Ovary (tissue), 9 donors: ENCODE results near the gene CYSRT1. TPM values are rescaled to one million over a fixed set of nuclear protein-coding genes. Genes with fewer than 3 reads are reported as not detected.
A peak's percentile ranks its signal among the peaks of the same experiment; 100 is the strongest.

ENCODE experiments used
- DNase-seq, 5 donors: peaks; one replicate each; pipeline ENCODE4 v3.0.0-alpha.2; 2019 to 2020
- H3K27ac ChIP-seq, 2 donors: fragments of 200-600 bp; one replicate each; pipeline versions ENCODE4 v1.5.1 to v1.8.0; 2019 to 2022
- H3K27me3 ChIP-seq: fragments of 200-600 bp; one replicate; pipeline ENCODE4 v1.8.0; 2022
- H3K36me3 ChIP-seq: fragments of 200-600 bp; sonication (generic); one replicate; pipeline ENCODE4 v1.5.1; 2019
- H3K4me1 ChIP-seq: one replicate; pipeline ENCODE4 v1.8.1; 2013; ENCODE audit warnings: mild to moderate bottlenecking, moderate library complexity; ENCODE audit not compliant: insufficient read depth
- H3K4me3 ChIP-seq: fragments of 200-600 bp; sonication (generic); one replicate; pipeline ENCODE4 v1.5.1; 2017
- H3K9me3 ChIP-seq, 2 donors: fragments of 200-600 bp in 1 of 2; sonication (generic) in 1 of 2; one replicate each; pipeline versions ENCODE4 v1.5.1 to v1.8.1; 2013 to 2019; ENCODE audit warnings: mild to moderate bottlenecking in 1 of 2, moderate library complexity in 1 of 2
- CTCF ChIP-seq, 3 donors: fragments of 450-650 bp in 2 of 3; fragments of 200-600 bp in 1 of 3; IDR thresholded peaks; one replicate each; pipeline versions ENCODE4 v1.5.1 to v1.8.0; 2016 to 2022; ENCODE audit warnings: antibody characterized with exemption in 3 of 3, mild to moderate bottlenecking in 1 of 3
- EP300 ChIP-seq: sonication (generic); formaldehyde crosslinking; IDR thresholded peaks from one replicate; pipeline ENCODE4 v1.6.1; 2017; ENCODE audit warnings: antibody characterized with exemption
- POLR2A ChIP-seq: fragments of 450-650 bp; IDR thresholded peaks from one replicate; pipeline ENCODE4 v1.6.1; 2017; ENCODE audit warnings: antibody characterized with exemption, mild to moderate bottlenecking, moderate library complexity
- WGBS, 3 donors: extraction: QIAGEN DNeasy Blood & Tissue Kit in 1 of 3; methylation state at CpG; one replicate each; pipeline versions ENCODE4 v1.1.5 to v1.1.7; 2013 to 2017; 5-methylcytosine and 5-hydroxymethylcytosine counted together
- intact Hi-C, 4 donors: fragments of 100-400 bp; cut with DNase I; formaldehyde crosslinking; loops; one replicate each; pipeline versions ENCODE4 v1.11.0 to v1.15.1; 2022 to 2023
- polyA plus RNA-seq, 2 donors: library from polyadenylated mRNA; stranded (reverse); fragments of 200-250 nt in 1 of 2; fragments of 350-450 nt in 1 of 2; fragmentation: Illumina TruSeq in 1 of 2; extraction: RNeasy Lipid Tissue Mini Kit (QIAGEN cat#74804) in 1 of 2; gene quantifications; one replicate each; pipeline ENCODE4 v1.2.3, GENCODE V29; 2013 to 2014
- total RNA-seq, 7 donors: library from RNA; depleted of rRNA in 2 of 7; stranded (reverse); fragments of >200 nt in 2 of 7; fragmentation: NEBNext Ultra II Directional in 3 of 7; extraction: Animal tissue kit (Norgen Biotek cat#: 25700) in 3 of 7; gene quantifications; one replicate each; pipeline versions ENCODE4 v1.1.0 to v1.2.4, GENCODE V29; 2016 to 2023
- donor health status: DM: no; HTN: no; CAD: no; lungs with moderate emphysema.
- donor health status: DM: no; HTN: no; CAD: no.
- donor health status: Bipolar disorder and iron deficiency.
- donor health status: DM: yes; HTN: yes; CAD: no.
- donor health status: DM: no; HTN: no; CAD: no.
- donor health status: DM: yes; HTN: yes; CAD: no.

Gene CYSRT1
- total and polyA plus RNA-seq, 9 donors = 0.12 to 0.80 (median 0.17) TPM; not detected in 4

- no peaks in the 10 kb centered on the region for H3K27me3 ChIP-seq
- H3K4me3 ChIP-seq = peak within 1 kb of the TSS; percentile 71
- DNase-seq = peak; percentile 93 to 97 (median 96)
- no peak for TF ChIP-seq EP300
- peak in 1 of 3 donors; percentile 36 for TF ChIP-seq CTCF (IDR thresholded peaks at IDR 0.05)
- TF ChIP-seq POLR2A = peak; percentile 32
- no peaks in the 10 kb centered on the region for H3K36me3 ChIP-seq
- intact Hi-C loops = no loop called here
- H3K4me1 ChIP-seq = peaks cover 15% of the 10 kb centered on the region
- 0 to 1% (median 1%) methylated on average over 81 to 105 of the region's 105 CpGs for WGBS, 3 donors
- H3K27ac ChIP-seq = peak within 1 kb of the TSS; percentile 11 to 44
- H3K9me3 ChIP-seq = no peaks in the 10 kb centered on the region
Measured at GRCh38 chr9:137254624-137255447, 29.9 kb downstream of the CYSRT1 start, which contains the start of gene NELFB. NELFB (plus strand) TSS chr9:137255327.

GRCh38 chr9:137255448-137256114 is 30.6 kb downstream of the CYSRT1 start:
- H3K27ac ChIP-seq = peak overlapping the region; percentile 11 to 44
- no peaks in the 10 kb centered on the region for H3K36me3 ChIP-seq
- 1 to 5% (median 1%) methylated on average over 38 to 51 of the region's 51 CpGs for WGBS, 3 donors
- no peak for TF ChIP-seq EP300
- TF ChIP-seq POLR2A = no peak
- no peak for TF ChIP-seq CTCF (IDR thresholded peaks at IDR 0.05)
- no peaks in the 10 kb centered on the region for H3K9me3 ChIP-seq
- peaks cover 15% of the 10 kb centered on the region for H3K4me1 ChIP-seq
- peak overlapping the region; percentile 71 for H3K4me3 ChIP-seq
- peak in 1 of 5 donors; percentile 68 for DNase-seq
- intact Hi-C loops = no loop called here
- H3K27me3 ChIP-seq = no peaks in the 10 kb centered on the region

- no peak overlapping the region for H3K27ac ChIP-seq
- no peaks in the 10 kb centered on the region for H3K27me3 ChIP-seq
- intact Hi-C loops = no loop called here
- no peak for DNase-seq
- H3K4me3 ChIP-seq = peak overlapping the region; percentile 71
- no peaks in the 10 kb centered on the region for H3K9me3 ChIP-seq
- peaks cover 15% of the 10 kb centered on the region for H3K4me1 ChIP-seq
- no peaks in the 10 kb centered on the region for H3K36me3 ChIP-seq
- TF ChIP-seq POLR2A (no peak), CTCF (IDR thresholded peaks at IDR 0.05) (no peak), EP300 (no peak)
- 70 to 81% (median 74%) methylated on average over 15 of the region's 15 CpGs for WGBS, 3 donors
Measured at GRCh38 chr9:137256362-137256761, 31.4 kb downstream of the CYSRT1 start.

GRCh38 chr9:137256856-137257255 is 31.9 kb downstream of the CYSRT1 start:
- Histone ChIP-seq H3K4me3 (no peak overlapping the region), H3K4me1 (peaks cover 15% of the 10 kb centered on the region), H3K9me3 (no peaks in the 10 kb centered on the region), H3K36me3 (no peaks in the 10 kb centered on the region), H3K27me3 (no peaks in the 10 kb centered on the region), H3K27ac (no peak overlapping the region)
- TF ChIP-seq EP300 = no peak
- no peak for TF ChIP-seq POLR2A
- TF ChIP-seq CTCF (IDR thresholded peaks at IDR 0.05) = no peak
- intact Hi-C loops = no loop called here
- 86 to 92% (median 89%) methylated on average over 15 of the region's 15 CpGs for WGBS, 3 donors
- DNase-seq = peak in 1 of 5 donors; percentile 6
